A673 (cell line): ENCODE results near the gene ASB8.

Experiments
- CTCF ChIP-seq: fragments of 300-800, 200-600 bp; sonication (generic); conservative IDR thresholded peaks from 2 replicates; pipeline ENCODE4 v1.5.1; 2017; ENCODE audit warnings: low read depth, mild to moderate bottlenecking, antibody characterized with exemption, low read length, moderate library complexity, mixed read lengths
- EZH2 ChIP-seq: fragments of 200-600 bp; sonication (generic); IDR thresholded peaks from 2 replicates; pipeline ENCODE4 v1.6.1; 2017; ENCODE audit warnings: borderline replicate concordance, low read depth, mild to moderate bottlenecking, mixed read lengths, antibody characterized with exemption, low read length; ENCODE audit not compliant: poor library complexity, severe bottlenecking

- 0 out of 2 replicates have a peak, but pooled peaks have one; percentile 7 for TF ChIP-seq CTCF
- TF ChIP-seq EZH2 = no peak
Observed at GRCh38 chr12:48183876-48184548, 26.7 kb upstream of the ASB8 start.
